ENCODE results near the gene RFX1. TPM values are rescaled to one million over a fixed set of nuclear protein-coding genes. Genes with fewer than 3 reads are reported as not detected.

The RFX1 gene
- total RNA-seq, 2 experiments from 2014 or later, result 13.8 to 14.0 TPM

GRCh38 chr19:13918726-13919411, 87.3 kb downstream of the RFX1 start:
- CTCF ChIA-PET, result interaction anchor here (0.6 kb wide), 1 partner anchor 152 kb away, joined by 3 read pairs; no protein-coding TSS in a partner anchor
- Mint-ChIP-seq H3K27ac (no peak overlapping the region), H3K27me3 (ENCODE audit: low read depth) (no peaks in the 10 kb centered on the region), H3K36me3 (ENCODE audit: low read depth) (peaks cover 35% of the 10 kb centered on the region), H3K4me3 (no peak overlapping the region), H3K4me1 (ENCODE audit: low read depth) (no peaks in the 10 kb centered on the region), H3K9me3 (peaks cover 4% of the 10 kb centered on the region)
- intact Hi-C loops (cut with micrococcal nuclease), result no loop called here
- DNase-seq, result no peak

DNA sequence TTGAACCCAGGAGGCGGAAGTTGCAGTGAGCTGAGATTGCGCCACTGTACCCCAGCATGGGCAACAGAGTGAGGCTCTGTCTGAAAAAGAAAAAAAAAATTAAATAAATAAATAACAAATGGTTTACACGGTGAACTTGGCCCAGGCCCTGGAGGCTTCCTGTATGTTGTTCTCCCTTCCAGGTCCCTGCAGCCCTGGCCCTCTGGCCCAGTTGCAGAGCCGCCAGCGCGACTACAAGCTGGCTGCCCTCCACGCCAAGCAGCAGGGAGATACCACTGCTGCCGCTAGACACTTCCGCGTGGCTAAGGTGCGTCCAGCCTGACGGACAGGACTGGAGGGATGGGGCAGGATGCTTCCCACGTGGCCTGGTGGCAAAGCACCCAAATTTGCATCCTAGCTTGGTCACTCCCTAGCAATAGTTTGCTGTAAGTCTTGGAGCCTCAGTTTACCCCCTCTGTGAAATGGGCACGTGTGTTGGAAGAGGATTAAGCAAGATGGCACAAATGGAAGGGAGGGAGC, 88.2 kb downstream of the RFX1 start:
- no peaks in the 10 kb centered on the region for H3K27me3 Mint-ChIP-seq (ENCODE audit: low read depth)
- CTCF ChIA-PET, result interaction anchor here (0.6 kb wide), 1 partner anchor 153 kb away, joined by 3 read pairs; no protein-coding TSS in a partner anchor
- intact Hi-C loops (cut with micrococcal nuclease), result no loop called here

DNA sequence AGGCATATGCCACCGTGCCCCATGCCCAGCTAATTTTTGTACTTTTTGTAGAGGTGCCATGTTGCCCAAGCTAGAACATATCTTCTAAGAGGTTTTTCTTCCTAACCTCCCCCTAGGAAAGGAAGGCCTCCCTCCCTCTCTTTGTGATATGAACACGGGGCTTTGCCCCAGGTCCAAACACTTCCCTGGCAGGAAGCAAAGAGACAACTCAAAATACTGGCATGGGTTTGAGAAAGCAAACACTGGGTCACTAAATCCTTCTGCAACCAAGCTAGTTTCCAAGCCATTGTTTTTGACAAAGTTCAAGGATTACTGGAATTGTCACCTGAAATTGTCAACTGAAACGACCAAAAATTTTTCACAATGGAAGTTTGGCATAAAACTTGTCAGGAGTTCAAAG, 91.3 kb downstream of the RFX1 start:
- H3K36me3 Mint-ChIP-seq (ENCODE audit: low read depth), result peaks cover 11% of the 10 kb centered on the region

More for the DNA sequence above, 88.2 kb downstream of the RFX1 start:
- Mint-ChIP-seq H3K9me3 (peaks cover 4% of the 10 kb centered on the region), H3K27ac (no peak overlapping the region), H3K36me3 (ENCODE audit: low read depth) (peaks cover 30% of the 10 kb centered on the region), H3K4me3 (no peak overlapping the region), H3K4me1 (ENCODE audit: low read depth) (no peaks in the 10 kb centered on the region)
- DNase-seq, result no peak

DNA sequence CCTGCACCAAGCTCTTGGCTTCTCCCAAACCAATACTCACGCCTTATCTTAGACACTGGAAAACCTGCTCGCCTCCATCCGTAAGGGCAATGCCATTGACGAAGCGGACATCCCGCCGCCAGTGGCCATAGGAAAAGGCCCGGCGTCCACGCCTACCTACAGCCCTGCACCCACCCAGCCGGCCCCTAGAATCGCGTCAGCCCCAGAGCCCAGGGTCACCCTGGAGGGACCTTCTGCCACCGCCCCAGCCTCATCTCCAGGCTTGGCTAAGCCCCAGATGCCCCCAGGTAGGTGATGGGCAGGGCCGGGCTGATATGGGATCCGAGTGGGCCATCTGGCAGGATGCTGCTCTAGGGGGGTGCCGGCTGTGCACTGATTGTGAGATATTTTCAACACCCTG, 92.8 kb downstream of the RFX1 start:
- CTCF ChIA-PET, result no interaction called here
- H3K27ac Mint-ChIP-seq, result no peak overlapping the region
- no peak for DNase-seq
- intact Hi-C loops (cut with micrococcal nuclease), result no loop called here
- no peak overlapping the region for H3K4me3 Mint-ChIP-seq
- peaks cover 12% of the 10 kb centered on the region for H3K36me3 Mint-ChIP-seq (ENCODE audit: low read depth)
- no peaks in the 10 kb centered on the region for H3K4me1 Mint-ChIP-seq (ENCODE audit: low read depth)
- H3K27me3 Mint-ChIP-seq (ENCODE audit: low read depth), result no peaks in the 10 kb centered on the region
- H3K9me3 Mint-ChIP-seq, result no peaks in the 10 kb centered on the region

More for the DNA sequence above, 91.3 kb downstream of the RFX1 start:
- intact Hi-C loops (cut with micrococcal nuclease), result no loop called here
- Mint-ChIP-seq H3K27me3 (ENCODE audit: low read depth) (no peaks in the 10 kb centered on the region), H3K9me3 (no peaks in the 10 kb centered on the region), H3K4me1 (ENCODE audit: low read depth) (no peaks in the 10 kb centered on the region), H3K27ac (no peak overlapping the region), H3K4me3 (no peak overlapping the region)
- CTCF ChIA-PET, result no interaction called here
- no peak for DNase-seq

Other genes with a start within 250 kb of the RFX1 start
- 10 to 100 TPM; 14.0 to 14.8 TPM for gene MRI1, start 241.8 kb downstream of the RFX1 start, total RNA-seq
- gene C19orf53, start 231.9 kb downstream of the RFX1 start, total RNA-seq, result 100 to 1,000 TPM; 116 to 132 TPM
- gene ZSWIM4, start 210.9 kb downstream of the RFX1 start, total RNA-seq, result 1 to 10 TPM; 6.7 to 7.1 TPM
- under 1 TPM; 0.55 to 0.74 TPM for gene NANOS3, start 129.2 kb downstream of the RFX1 start, total RNA-seq
- gene BRME1, start 100.2 kb downstream of the RFX1 start, total RNA-seq, result 1 to 10 TPM; 5.8 to 5.9 TPM
- 10 to 100 TPM; 27.4 to 28.6 TPM for gene CC2D1A, start 100.1 kb downstream of the RFX1 start, total RNA-seq
- under 1 TPM in 1 of 2 experiments, not detected in 1; 0.29 TPM for gene PODNL1, start 67.9 kb downstream of the RFX1 start, total RNA-seq
- 10 to 100 TPM; 67.7 to 70.6 TPM for gene DCAF15, start 53.8 kb downstream of the RFX1 start, total RNA-seq
- gene RLN3, start 21.8 kb upstream of the RFX1 start, total RNA-seq, result not detected
- gene IL27RA, start 25.4 kb upstream of the RFX1 start, total RNA-seq, result 10 to 100 TPM; 59.3 to 59.4 TPM
- gene PALM3, start 55.8 kb upstream of the RFX1 start, total RNA-seq, result not detected
- under 1 TPM; 0.45 to 0.96 TPM for gene MISP3, start 66.5 kb upstream of the RFX1 start, total RNA-seq
- gene C19orf67, start 79.5 kb upstream of the RFX1 start, total RNA-seq, result not detected
- gene SAMD1, start 84.4 kb upstream of the RFX1 start, total RNA-seq, result 10 to 100 TPM; 50.9 to 53.0 TPM
- gene PRKACA, start 111.4 kb upstream of the RFX1 start, total RNA-seq, result 10 to 100 TPM; 48.2 to 60.0 TPM
- 10 to 100 TPM; 54.7 to 56.6 TPM for gene ASF1B, start 130.3 kb upstream of the RFX1 start, total RNA-seq
- gene ADGRL1, start 199.8 kb upstream of the RFX1 start, total RNA-seq, result 10 to 100 TPM; 13.5 to 14.6 TPM

Measured in activated naive CD4-positive, alpha-beta T cell treated with anti-CD3 and anti-CD28 coated beads for 36 hours (primary cell).